ENCODE results near the gene MAP2. TPM values are rescaled to one million over a fixed set of nuclear protein-coding genes. Genes with fewer than 3 reads are reported as not detected.

Gene MAP2
- polyA plus RNA-seq, 1 donor (not counting 4 experiments of a cell fraction or from before 2014, with no cell fraction given): 16.2 TPM

DNA sequence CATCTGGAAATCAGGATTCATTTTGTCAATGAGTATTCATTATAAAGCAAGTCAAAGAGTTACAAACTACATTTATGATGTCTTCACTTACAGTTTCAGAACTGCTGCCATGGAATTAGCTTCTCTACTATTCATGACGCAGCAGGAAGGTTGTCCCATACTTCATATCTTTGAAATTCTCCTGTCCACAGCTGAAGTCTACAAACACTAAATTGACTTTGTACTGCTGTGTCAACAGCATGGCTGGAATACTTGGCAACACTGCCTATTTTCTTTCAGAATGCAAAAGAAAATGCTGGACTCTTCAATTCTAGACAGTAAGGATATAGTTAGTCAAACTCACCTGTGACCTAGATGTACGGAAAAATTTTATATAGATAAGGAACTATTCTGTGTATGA lies 303.2 kb downstream of the MAP2 start:
- dilution Hi-C loops (cut with MboI; ENCODE audit: extremely low pct_ligation_motif_present, low sequenced_read_pairs): no loop called here
- H3K36me3 ChIP-seq (ENCODE audit: control insufficient read depth in 2 of 2, extremely low read depth in 1 of 2, insufficient read depth in 2 of 2, low read length in 2 of 2): peaks cover 0 to 1% of the 10 kb centered on the region in 2 experiments
- H3K4me3 ChIP-seq (ENCODE audit: control insufficient read depth in 2 of 3, extremely low read depth in 1 of 3, insufficient read depth in 2 of 3, low read depth in 1 of 3, low read length in 3 of 3): no peak overlapping the region
- H3K27ac ChIP-seq (ENCODE audit: control insufficient read depth, insufficient read depth, low read length): no peak overlapping the region
- no peaks in the 10 kb centered on the region for H3K27me3 ChIP-seq (ENCODE audit: control insufficient read depth, extremely low read depth, insufficient read depth, low read length)
- FAIRE-seq (no peak), DNase-seq (ENCODE audit: low read depth, low spot score) (no peak)
- no peaks in the 10 kb centered on the region for H3K9me3 ChIP-seq (ENCODE audit: control insufficient read depth, low read depth, low read length)
- H3K9me1 ChIP-seq (ENCODE audit: control insufficient read depth, extremely low read depth, insufficient read depth, low read length): no peaks in the 10 kb centered on the region
- TF ChIP-seq, protein P1, sequence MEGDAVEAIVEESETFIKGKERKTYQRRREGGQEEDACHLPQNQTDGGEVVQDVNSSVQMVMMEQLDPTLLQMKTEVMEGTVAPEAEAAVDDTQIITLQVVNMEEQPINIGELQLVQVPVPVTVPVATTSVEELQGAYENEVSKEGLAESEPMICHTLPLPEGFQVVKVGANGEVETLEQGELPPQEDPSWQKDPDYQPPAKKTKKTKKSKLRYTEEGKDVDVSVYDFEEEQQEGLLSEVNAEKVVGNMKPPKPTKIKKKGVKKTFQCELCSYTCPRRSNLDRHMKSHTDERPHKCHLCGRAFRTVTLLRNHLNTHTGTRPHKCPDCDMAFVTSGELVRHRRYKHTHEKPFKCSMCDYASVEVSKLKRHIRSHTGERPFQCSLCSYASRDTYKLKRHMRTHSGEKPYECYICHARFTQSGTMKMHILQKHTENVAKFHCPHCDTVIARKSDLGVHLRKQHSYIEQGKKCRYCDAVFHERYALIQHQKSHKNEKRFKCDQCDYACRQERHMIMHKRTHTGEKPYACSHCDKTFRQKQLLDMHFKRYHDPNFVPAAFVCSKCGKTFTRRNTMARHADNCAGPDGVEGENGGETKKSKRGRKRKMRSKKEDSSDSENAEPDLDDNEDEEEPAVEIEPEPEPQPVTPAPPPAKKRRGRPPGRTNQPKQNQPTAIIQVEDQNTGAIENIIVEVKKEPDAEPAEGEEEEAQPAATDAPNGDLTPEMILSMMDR (optimal IDR thresholded peaks at IDR 0.05 in 1 of 3, IDR thresholded peaks at IDR 0.05 in 1 of 3, conservative IDR thresholded peaks at IDR 0.05 in 1 of 3; ENCODE audit: extremely low read depth in 1 of 3, insufficient read depth in 2 of 3, low read length in 3 of 3): no peak
- no peak for TF ChIP-seq EZH2 (IDR thresholded peaks at IDR 0.05; ENCODE audit: low read length)
- peaks cover 13% of the 10 kb centered on the region for H3K4me1 ChIP-seq (ENCODE audit: control insufficient read depth, extremely low read depth, insufficient read depth, low read length)
- H3K4me2 ChIP-seq (ENCODE audit: control insufficient read depth, extremely low read depth, insufficient read depth, low read depth, low read length): no peak overlapping the region
- H3K9ac ChIP-seq (ENCODE audit: control insufficient read depth, extremely low read depth, insufficient read depth, low read length): no peak overlapping the region
- H2AFZ ChIP-seq (ENCODE audit: control insufficient read depth, low read length): no peak overlapping the region
- H3K79me2 ChIP-seq (ENCODE audit: control insufficient read depth, insufficient read depth, low read length): no peaks in the 10 kb centered on the region
- H4K20me1 ChIP-seq (ENCODE audit: control insufficient read depth, extremely low read depth, insufficient read depth, low read length): no peaks in the 10 kb centered on the region

DNA sequence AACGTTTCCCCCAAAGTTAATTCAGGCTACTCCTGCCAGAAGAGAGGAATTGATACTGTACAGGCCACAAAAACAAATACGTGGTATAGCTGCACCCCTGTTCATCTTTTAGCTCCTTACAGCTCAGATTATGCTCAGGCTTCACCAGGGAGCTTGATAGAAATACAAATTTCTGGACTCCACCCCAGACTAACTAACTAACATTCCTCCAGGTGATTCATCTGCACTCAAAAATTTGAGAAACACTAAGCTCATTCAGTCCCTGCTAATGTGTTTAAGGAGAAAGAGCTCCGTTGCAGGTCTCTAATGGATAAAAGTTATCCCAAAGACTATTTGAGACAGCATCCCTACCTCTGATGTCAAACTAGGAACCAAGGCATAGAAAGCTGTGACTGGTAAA lies 311.0 kb downstream of the MAP2 start:
- FAIRE-seq: no peak
- TF ChIP-seq EZH2 (IDR thresholded peaks at IDR 0.05; ENCODE audit: low read length): no peak
- TF ChIP-seq, protein P1 (optimal IDR thresholded peaks at IDR 0.05 in 1 of 3, IDR thresholded peaks at IDR 0.05 in 1 of 3, conservative IDR thresholded peaks at IDR 0.05 in 1 of 3; ENCODE audit: extremely low read depth in 1 of 3, insufficient read depth in 2 of 3, low read length in 3 of 3): no peak
- no peak overlapping the region for H3K4me2 ChIP-seq (ENCODE audit: control insufficient read depth, extremely low read depth, insufficient read depth, low read depth, low read length)

More for the DNA sequence above, 311.0 kb downstream of the MAP2 start:
- Histone ChIP-seq H2AFZ (ENCODE audit: control insufficient read depth, low read length) (no peak overlapping the region), H3K27ac (ENCODE audit: control insufficient read depth, insufficient read depth, low read length) (no peak overlapping the region), H3K36me3 (ENCODE audit: control insufficient read depth in 2 of 2, extremely low read depth in 1 of 2, insufficient read depth in 2 of 2, low read length in 2 of 2) (no peaks in the 10 kb centered on the region), H3K9ac (ENCODE audit: control insufficient read depth, extremely low read depth, insufficient read depth, low read length) (no peak overlapping the region), H3K79me2 (ENCODE audit: control insufficient read depth, insufficient read depth, low read length) (no peaks in the 10 kb centered on the region), H4K20me1 (ENCODE audit: control insufficient read depth, extremely low read depth, insufficient read depth, low read length) (no peaks in the 10 kb centered on the region), H3K27me3 (ENCODE audit: control insufficient read depth, extremely low read depth, insufficient read depth, low read length) (no peaks in the 10 kb centered on the region), H3K4me3 (ENCODE audit: control insufficient read depth in 2 of 3, extremely low read depth in 1 of 3, insufficient read depth in 2 of 3, low read depth in 1 of 3, low read length in 3 of 3) (no peak overlapping the region), H3K9me3 (ENCODE audit: control insufficient read depth, low read depth, low read length) (no peaks in the 10 kb centered on the region), H3K4me1 (ENCODE audit: control insufficient read depth, extremely low read depth, insufficient read depth, low read length) (peaks cover 7% of the 10 kb centered on the region), H3K9me1 (ENCODE audit: control insufficient read depth, extremely low read depth, insufficient read depth, low read length) (no peaks in the 10 kb centered on the region)
- dilution Hi-C loops (cut with MboI; ENCODE audit: extremely low pct_ligation_motif_present, low sequenced_read_pairs): no loop called here
- no peak for DNase-seq (ENCODE audit: low read depth, low spot score)
